Right lobe of liver (tissue), 6 donors: ENCODE data around the gene GADD45G. TPM values are rescaled to one million over a fixed set of nuclear protein-coding genes. Genes with fewer than 3 reads are reported as not detected.
A peak's percentile ranks its signal among the peaks of the same experiment; 100 is the strongest.

Experiments
- ATAC-seq, 4 donors: fragments of 200-7000 bp; cut with Tn5 transposase; one replicate each; pipeline ENCODE4 v1.9.1; 2020; ENCODE audit warnings: mild to moderate bottlenecking in 4 of 4, moderate library complexity in 4 of 4
- DNase-seq, 3 donors: peaks; one replicate each; pipeline ENCODE4 v3.0.0-alpha.2; 2020
- H3K27ac ChIP-seq, 3 donors: fragments of 200-600 bp; one replicate each; pipeline ENCODE4 v1.8.0; 2022
- H3K27me3 ChIP-seq, 2 donors: fragments of 200-600 bp; one replicate each; pipeline ENCODE4 v1.8.0; 2022
- H3K36me3 ChIP-seq, 4 donors: fragments of 200-600 bp; sonication (generic) in 1 of 4; one replicate each; pipeline versions ENCODE4 v1.5.1 to v1.8.0; 2017 to 2022; ENCODE audit warnings: control low read depth in 1 of 4
- H3K4me1 ChIP-seq, 4 donors: fragments of 200-600 bp; sonication (generic) in 1 of 4; one replicate each; pipeline versions ENCODE4 v1.5.1 to v1.8.0; 2017 to 2022; ENCODE audit warnings: control low read depth in 1 of 4
- H3K4me3 ChIP-seq, 3 donors: fragments of 200-600 bp; one replicate each; pipeline ENCODE4 v1.8.0; 2022
- H3K9me3 ChIP-seq, 4 donors: fragments of 200-600 bp; sonication (generic) in 1 of 4; one replicate each; pipeline versions ENCODE4 v1.5.1 to v1.8.0; 2017 to 2022; ENCODE audit warnings: control low read depth in 1 of 4
- POLR2A ChIP-seq: fragments of 450-650 bp; IDR thresholded peaks from one replicate; pipeline ENCODE4 v1.6.1; 2017; ENCODE audit warnings: antibody characterized with exemption, mild to moderate bottlenecking
- WGBS: methylation state at CpG from one replicate; pipeline ENCODE4 v1.1.6; 2018; ENCODE audit warnings: low coverage, low lambda C conversion rate; ENCODE audit not compliant: insufficient coverage; ENCODE audit errors: missing lambda C conversion rate; 5-methylcytosine and 5-hydroxymethylcytosine counted together
- intact Hi-C, 2 donors: fragments of 100-400 bp; cut with DNase I; formaldehyde crosslinking; loops; one replicate each; pipeline versions ENCODE4 v1.11.2 to v1.14.1; 2022
- total RNA-seq, 6 experiments: library from RNA; depleted of rRNA in 2 of 6; stranded (reverse); fragments of >200 nt in 2 of 6; fragmentation: NEBNext Ultra II Directional in 3 of 6; extraction: Animal tissue kit (Norgen Biotek cat#: 25700) in 3 of 6; gene quantifications; one replicate each; pipeline versions ENCODE4 v1.1.0 to v1.2.4, GENCODE V29; 2016 to 2023
- TF ChIP-seq, protein P1 (sequence below), 4 donors: fragments of 200-600 bp in 3 of 4; fragments of 450-650 bp in 1 of 4; IDR thresholded peaks; one replicate each; pipeline versions ENCODE4 v1.5.1 to v1.8.0; 2016 to 2022; ENCODE audit warnings: antibody characterized with exemption in 4 of 4, mild to moderate bottlenecking in 2 of 4
- donor health status: DM: no; HTN: yes; CAD: no.
- donor health status: DM: no; HTN: no; CAD: no.
- donor health status: DM: no; HTN: no; CAD: no.
- donor health status: DM: no; HTN: yes; CAD: no.
- donor health status: DM: no; HTN: yes; CAD: no.

GADD45G gene
- total RNA-seq, 6 experiments from 2014 or later, result 11.4 to 130 (median 30.9) TPM

DNA sequence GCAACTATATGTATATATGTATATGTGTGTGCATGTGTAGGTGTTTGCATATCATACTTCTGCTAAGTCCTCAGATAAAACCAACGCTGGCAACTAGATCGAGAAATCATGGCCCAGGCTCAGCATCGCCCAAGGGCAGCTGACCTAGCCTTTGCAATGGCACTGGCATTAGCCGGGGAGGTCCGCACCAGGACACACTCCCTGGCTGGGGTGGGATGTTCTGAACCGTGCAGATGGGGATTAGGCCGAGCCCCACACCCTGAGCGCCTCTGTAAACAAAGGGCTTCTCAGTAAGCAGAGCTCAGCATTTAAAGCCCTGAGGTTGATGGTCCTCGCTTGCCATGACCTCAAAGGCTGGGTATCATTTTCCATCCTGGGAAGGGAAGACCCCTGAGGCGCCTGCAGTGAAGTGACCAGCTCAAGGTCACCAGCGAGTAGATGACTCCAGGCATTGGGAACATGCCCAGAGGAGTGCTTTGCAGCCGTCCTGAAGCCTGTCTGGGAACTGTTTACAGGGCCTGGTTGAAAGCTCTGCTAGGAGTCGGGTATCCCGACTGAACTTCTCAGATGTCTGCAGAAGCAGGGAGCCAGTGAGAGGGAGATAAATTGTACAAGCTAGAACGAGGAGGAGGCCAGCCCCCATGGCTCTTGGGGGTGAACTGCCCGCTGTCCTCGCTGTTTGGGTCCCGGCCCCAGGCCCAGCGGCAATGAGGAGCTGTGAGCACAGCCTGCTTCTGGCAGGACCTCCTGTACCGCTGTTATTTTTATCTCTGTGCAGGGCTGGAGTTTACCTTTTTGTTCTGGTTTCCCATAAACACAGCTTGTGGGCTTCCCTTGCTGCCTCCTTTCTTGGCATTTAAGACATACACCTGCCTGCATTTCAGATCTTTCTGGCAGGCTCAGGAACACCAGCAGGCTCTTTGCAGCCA is 18.4 kb downstream of the GADD45G start:
- intact Hi-C loops, result no loop called here
- Histone ChIP-seq H3K27me3 (no peaks in the 10 kb centered on the region), H3K27ac (no peak overlapping the region), H3K9me3 (no peaks in the 10 kb centered on the region), H3K4me1 (peaks cover 0 to 33% (median 7%) of the 10 kb centered on the region in 4 donors), H3K36me3 (no peaks in the 10 kb centered on the region), H3K4me3 (no peak overlapping the region)
- TF ChIP-seq, protein P1, sequence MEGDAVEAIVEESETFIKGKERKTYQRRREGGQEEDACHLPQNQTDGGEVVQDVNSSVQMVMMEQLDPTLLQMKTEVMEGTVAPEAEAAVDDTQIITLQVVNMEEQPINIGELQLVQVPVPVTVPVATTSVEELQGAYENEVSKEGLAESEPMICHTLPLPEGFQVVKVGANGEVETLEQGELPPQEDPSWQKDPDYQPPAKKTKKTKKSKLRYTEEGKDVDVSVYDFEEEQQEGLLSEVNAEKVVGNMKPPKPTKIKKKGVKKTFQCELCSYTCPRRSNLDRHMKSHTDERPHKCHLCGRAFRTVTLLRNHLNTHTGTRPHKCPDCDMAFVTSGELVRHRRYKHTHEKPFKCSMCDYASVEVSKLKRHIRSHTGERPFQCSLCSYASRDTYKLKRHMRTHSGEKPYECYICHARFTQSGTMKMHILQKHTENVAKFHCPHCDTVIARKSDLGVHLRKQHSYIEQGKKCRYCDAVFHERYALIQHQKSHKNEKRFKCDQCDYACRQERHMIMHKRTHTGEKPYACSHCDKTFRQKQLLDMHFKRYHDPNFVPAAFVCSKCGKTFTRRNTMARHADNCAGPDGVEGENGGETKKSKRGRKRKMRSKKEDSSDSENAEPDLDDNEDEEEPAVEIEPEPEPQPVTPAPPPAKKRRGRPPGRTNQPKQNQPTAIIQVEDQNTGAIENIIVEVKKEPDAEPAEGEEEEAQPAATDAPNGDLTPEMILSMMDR (IDR thresholded peaks at IDR 0.05), result no peak
- TF ChIP-seq POLR2A, result no peak
- ATAC-seq (peak in 2 of 4 donors; percentile 5 to 7), DNase-seq (no peak)
- WGBS, result 70% methylated on average over 11 of the region's 20 CpGs

DNA sequence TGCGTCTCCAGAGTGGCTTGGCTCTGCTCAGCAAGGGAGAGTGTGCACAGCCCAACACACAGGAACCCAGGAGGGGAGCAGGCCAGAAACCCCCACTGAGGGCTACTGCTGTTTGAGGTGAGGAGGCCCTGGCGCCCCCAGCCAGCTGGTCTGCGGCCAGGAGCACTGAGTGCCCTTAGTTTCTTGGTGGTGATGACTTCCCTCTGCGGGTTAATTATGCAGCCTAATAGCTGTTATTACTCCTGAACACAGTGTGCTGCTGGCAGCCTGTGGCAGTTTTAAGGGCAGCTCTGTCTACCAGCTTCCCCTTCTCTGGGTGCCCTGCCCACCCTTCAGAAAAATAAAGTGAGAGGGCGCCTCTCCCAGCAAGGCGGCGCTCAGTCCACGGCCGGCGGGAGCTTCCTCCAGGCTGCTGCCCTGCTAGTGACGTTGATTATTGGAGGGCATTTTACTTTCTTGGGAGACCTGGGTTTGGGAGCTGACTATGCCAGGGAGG is 19.2 kb downstream of the GADD45G start:
- peaks cover 0 to 29% (median 5%) of the 10 kb centered on the region in 4 donors for H3K4me1 ChIP-seq
- no peaks in the 10 kb centered on the region for H3K9me3 ChIP-seq
- no CpG with 5 or more reads among the region's 11 CpGs for WGBS
- TF ChIP-seq, protein P1 (IDR thresholded peaks at IDR 0.05), result no peak
- TF ChIP-seq POLR2A, result no peak
- H3K27ac ChIP-seq, result no peak overlapping the region
- intact Hi-C loops, result no loop called here
- no peaks in the 10 kb centered on the region for H3K36me3 ChIP-seq
- H3K27me3 ChIP-seq, result no peaks in the 10 kb centered on the region
- H3K4me3 ChIP-seq, result no peak overlapping the region
- DNase-seq (no peak), ATAC-seq (peak; percentile 22 to 38 (median 26))

DNA sequence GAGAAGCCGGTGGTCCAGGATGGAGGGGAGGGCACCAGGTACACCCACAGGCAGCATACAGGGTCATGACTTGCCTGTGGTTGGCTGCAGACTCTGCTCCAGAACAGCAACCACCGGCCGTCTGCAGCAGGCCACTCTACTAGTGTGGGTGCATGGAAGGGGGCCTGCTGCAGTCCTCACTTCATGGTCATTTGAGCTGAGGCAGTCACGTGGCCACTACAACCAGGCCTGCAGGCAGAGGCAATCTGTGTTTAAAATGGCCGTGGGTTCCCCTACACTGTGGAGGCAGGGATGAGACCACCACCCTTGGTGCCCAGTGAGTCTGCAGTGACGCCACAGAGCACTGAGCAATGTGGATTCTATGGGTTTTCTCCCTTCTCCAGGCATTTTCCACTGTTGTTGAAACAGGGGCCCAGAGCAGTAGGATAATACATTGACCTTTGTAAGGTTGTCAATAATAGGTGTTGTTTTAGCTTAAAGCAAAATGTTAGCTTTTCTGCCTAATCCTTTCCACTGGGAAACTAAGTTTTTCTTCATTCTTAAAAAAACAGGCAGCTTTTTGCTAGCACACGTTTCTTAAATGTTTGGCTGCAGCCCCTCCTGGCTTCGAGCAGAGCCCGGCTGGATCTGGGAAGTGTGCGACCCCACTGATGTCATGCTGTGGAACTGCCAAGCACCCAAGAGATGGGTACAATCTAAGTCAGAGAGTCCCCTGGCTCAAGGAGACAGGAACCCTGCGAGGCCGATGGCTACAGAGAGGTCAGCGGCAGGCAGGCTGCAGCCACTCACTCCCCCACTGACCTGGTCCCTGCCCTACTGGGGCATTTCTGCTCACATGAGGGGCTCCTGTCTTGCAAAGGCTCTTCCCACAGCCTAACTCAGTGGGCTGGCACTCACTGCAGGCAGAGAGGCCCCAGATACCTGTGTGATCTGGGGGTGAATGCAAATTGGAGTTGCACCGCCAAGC is 21.2 kb downstream of the GADD45G start:
- H3K9me3 ChIP-seq, result no peaks in the 10 kb centered on the region
- H3K27me3 ChIP-seq, result no peaks in the 10 kb centered on the region
- no peak overlapping the region for H3K4me3 ChIP-seq
- no peak for TF ChIP-seq POLR2A
- TF ChIP-seq, protein P1 (IDR thresholded peaks at IDR 0.05), result no peak
- H3K4me1 ChIP-seq, result peaks cover 0 to 34% (median 5%) of the 10 kb centered on the region in 4 donors
- WGBS, result 57% methylated on average over 5 of the region's 14 CpGs
- H3K27ac ChIP-seq, result peak overlapping the region in 2 of 3 donors; percentile 4 to 64
- H3K36me3 ChIP-seq, result no peaks in the 10 kb centered on the region
- no peak for DNase-seq
- intact Hi-C loops, result no loop called here
- ATAC-seq, result peak; percentile 64 to 75 (median 70)

DNA sequence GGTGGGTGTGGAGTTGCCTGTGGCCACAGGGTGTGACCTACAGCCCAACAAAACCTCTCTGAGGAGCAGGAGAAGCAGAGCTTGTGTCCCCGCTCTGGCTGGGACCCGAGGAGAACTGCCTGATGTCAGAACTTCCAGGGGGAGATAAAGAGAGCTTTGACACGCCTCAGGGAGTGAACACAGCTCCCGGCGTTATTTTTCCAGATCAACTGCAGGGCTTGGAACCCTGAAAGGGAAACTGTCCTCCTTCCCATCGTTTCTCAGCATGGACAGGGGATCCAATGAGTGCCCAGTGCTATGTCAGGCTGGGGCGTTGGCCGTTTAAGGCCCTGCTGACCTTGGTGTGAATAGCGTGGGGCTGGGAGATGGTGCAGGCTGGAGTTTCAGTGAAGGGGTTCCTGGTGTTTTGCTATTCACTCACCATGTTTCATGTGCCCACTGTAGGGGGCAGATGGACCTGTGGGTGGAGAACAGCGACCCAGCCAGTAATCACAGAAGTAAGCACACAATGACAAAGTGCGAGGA is 22.0 kb downstream of the GADD45G start:
- TF ChIP-seq, protein P1 (IDR thresholded peaks at IDR 0.05), result no peak
- no peak for ATAC-seq
- intact Hi-C loops, result no loop called here
- no peaks in the 10 kb centered on the region for H3K27me3 ChIP-seq
- H3K9me3 ChIP-seq, result no peaks in the 10 kb centered on the region
- H3K36me3 ChIP-seq, result no peaks in the 10 kb centered on the region
- peaks cover 0 to 42% (median 7%) of the 10 kb centered on the region in 4 donors for H3K4me1 ChIP-seq
- H3K27ac ChIP-seq, result peak overlapping the region in 1 of 3 donors; percentile 64
- DNase-seq, result no peak
- no peak overlapping the region for H3K4me3 ChIP-seq
- 59% methylated on average over 5 of the region's 11 CpGs for WGBS
